ENCODE results near the gene RECQL5.
"Not testable (repeated sequence)": the region's sequence is repeated elsewhere in the genome, so short reads cannot be mapped to it uniquely, and the experiment has no call there.

RECQL5 gene

GRCh38 chr17:75596320-75597087 lies 70.5 kb downstream of the RECQL5 start:
- DNase-seq (ENCODE audit: insufficient read length, low spot score) (no peak), FAIRE-seq (no peak)

- FAIRE-seq, result no peak
- DNase-seq (ENCODE audit: insufficient read length, low spot score), result no peak
These were observed 71.0 kb downstream of the RECQL5 start for GRCh38 chr17:75595920-75596313.

DNA sequence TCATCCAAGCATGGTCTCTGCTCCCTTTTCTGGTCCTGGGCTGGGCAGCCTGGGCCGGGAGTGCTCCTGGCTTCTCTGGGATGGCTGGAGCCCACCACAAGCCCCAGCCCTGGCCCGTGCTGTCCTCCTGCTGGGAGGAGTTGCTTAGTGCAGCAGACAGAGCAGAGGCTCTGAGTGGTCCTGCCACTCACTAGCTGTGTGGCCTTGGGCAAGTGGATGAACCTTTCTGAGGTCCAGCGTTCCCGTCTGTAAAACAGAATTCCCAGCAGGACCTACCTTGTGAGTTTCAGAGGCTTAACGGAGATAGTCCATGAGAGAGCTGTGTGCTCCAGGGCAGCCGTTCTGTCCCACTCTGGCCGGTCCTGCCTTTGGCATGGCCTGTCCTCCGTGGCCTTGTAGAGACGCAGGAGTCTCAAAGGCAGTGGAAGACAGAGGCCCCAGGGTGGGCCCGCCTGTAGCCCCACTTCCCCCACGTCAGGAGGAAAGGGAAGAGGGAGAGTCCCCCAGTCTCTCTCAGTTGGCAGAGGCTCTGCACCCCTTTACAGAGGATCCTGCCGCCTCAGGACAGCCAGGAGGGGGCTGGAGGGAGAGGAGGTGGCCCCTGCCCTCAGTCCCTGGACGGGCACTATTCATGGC lies 71.6 kb downstream of the RECQL5 start:
- DNase-seq (ENCODE audit: insufficient read length, low spot score), result no peak
- FAIRE-seq, result no peak

DNA sequence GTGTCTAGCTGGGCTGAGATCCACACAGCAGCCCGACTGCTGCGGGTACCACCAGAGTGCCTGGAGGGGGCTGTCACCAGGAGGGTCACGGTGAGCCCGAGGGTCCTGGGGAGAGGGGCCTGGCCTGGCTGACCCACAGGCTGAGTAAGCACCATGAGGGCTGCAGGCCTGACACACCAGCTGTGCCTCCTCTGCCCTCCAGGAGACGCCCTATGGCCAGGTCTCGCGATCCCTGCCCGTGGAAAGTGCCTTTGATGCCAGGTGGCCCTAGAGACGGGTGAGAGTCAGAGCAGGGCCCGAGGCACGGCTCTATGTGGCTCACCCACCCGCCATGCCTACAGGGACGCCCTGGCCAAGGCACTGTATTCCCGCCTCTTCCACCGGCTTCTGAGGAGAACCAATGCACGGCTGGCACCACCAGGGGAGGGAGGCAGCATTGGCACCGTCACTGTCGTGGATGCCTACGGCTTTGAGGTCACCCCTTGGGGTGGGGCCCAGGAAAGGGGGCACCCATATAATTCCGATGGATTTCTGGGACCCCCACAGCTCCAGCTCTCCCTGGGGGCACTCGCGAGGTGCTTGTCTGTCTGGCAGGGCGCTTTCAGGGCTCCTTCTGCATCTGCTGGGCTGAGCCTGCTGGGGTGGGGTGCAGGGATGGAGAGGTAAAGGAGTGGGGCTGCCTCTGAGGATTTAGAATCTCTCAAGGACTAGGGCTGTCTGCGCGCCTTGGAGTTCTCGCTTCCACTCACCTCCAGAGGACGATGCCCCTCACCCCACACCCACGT lies 72.3 kb downstream of the RECQL5 start:
- FAIRE-seq, result no peak

DNA sequence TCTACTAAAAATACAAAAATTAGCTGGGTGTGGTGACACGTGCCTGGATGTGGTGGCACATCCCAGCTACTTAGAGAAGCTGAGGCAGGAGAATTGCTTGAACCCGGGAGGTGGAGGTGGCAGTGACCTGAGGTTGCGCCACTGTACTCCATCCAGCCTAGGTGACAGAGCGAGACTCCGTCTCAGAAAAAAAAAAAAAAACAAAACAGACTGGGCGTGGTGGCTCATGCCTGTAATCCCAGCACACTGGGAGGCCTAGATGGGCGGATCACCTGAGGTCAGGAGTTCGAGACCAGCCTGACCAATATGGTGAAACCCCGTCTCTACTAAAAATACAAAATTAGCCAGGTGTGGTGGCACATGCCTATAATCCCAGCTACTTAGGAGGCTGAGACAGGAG lies 73.5 kb downstream of the RECQL5 start:
- not testable (repeated sequence) for FAIRE-seq

More for the DNA sequence above, 72.3 kb downstream of the RECQL5 start:
- DNase-seq (ENCODE audit: insufficient read length, low spot score), result no peak

DNA sequence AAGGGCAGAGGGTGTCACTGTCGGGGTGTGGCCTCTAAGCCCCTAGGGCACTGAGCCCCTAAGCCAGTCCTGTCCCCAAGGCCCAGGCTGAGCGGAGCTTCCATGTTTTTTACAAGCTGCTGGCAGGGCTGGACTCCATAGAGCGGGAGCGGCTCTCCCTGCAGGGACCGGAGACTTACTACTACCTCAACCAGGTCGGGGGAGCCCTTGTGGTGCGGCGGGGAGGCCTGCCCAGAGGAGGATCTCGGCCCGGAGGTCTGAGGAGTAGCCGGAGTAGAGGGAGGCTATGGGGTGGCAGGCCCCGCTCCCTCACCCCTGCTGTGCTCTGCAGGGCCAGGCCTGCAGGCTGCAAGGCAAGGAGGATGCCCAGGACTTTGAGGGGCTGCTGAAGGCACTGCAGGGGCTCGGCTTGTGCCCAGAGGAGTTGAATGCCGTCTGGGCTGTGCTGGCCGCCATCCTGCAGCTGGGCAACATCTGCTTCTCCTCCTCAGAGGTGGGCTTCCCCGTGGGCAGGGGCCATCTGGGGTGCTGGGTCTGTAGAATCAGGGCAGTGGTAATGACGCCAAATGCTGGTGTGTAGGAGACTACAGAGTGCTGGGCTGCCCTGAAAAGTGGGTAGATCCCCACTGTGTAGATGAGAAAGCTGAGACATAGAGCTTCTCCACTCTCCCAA lies 74.5 kb downstream of the RECQL5 start:
- no peak for FAIRE-seq
- DNase-seq (ENCODE audit: insufficient read length, low spot score), result no peak

More for the DNA sequence above, 73.5 kb downstream of the RECQL5 start:
- DNase-seq (ENCODE audit: insufficient read length, low spot score), result not testable (repeated sequence)

DNA sequence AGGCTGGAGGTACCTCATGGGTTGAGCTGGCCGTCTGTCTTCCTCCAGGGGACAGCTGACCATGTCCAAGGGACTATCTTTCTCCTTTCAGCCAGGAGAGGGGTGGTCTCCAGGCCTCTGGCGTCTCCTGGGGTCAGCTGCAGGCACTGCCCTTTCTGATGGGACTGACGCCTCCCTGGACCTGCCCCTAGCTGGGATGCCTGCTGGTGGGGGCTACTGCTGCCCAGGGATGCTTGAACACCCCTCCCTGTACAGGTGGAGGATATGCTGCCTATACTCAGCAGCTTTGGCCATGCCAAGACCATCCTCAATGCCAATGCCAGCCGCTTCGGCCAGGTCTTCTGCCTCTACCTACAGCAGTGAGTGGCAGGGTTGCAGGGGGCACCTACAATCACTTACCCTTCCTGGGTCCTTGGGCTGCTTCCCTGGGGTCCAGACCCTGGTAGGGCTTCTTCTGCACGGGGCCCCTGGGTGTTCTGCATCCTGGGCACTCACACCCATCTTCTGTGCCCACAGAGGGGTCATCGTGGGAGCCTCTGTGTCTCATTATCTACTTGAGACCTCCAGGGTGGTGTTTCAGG lies 75.1 kb downstream of the RECQL5 start:
- DNase-seq (ENCODE audit: insufficient read length, low spot score) (no peak), FAIRE-seq (no peak)

DNA sequence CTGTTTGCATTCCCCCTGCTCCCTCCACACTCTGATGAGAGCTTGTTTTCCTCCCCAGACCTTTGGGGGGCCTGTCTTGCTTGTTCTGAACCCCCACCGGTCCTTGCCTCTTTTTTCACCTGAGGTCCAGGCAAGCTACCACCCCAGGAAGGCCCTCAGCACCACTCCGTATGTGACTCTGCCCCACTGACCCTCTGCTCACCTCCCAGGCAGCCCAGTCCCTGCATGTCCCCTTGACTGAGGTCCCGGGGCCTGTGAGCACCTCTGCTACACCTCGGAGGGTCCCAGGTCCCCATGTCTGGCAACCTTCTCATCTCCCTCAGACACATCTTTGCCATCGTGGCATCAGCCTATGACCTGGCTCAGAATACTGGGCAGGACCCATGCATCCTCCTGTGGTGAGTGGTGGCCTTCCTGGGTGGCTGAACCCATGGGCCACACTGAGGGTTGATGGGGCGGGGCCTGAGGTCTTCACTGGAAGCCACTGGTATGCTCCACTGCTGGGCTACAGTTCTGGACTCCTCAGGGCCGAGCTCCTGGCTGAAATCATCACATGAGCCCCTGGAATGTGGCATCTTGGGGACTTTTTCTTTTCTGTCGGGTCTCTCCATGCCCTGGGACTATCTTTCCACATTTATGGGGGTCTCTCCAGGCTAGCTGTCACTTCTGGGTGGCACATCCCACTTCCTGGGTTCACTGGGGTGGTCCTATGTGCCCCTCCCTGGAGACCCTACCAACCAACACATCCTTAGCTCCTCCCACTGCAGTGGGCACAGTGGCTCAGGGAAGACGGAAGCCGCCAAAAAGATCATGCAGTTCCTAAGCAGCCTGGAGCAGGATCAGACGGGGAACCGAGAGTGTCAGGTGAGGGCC lies 75.9 kb downstream of the RECQL5 start:
- DNase-seq (ENCODE audit: insufficient read length, low spot score), result no peak
- FAIRE-seq, result peak; percentile 33

GRCh38 chr17:75590314-75590761 lies 76.6 kb downstream of the RECQL5 start:
- FAIRE-seq (no peak), DNase-seq (ENCODE audit: insufficient read length, low spot score) (no peak)

DNA sequence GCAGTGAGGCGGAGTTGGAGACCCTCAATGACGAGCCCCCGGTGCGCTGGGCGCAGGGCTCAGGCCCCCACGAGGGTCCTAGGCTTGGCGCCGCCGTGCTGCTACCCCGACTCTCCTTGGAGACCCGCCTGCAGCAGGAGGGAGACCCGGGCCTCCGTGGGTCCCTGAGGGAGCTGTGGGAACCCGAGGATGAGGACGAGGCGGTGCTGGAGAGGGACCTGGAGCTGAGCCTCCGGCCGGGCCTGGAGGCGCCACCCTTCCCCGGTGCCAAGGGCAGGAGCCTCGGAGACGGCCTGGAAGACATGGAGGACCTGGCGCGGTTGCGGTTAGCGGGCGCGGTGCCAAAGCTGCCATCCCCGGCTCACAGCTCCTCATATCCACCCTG lies 77.0 kb downstream of the RECQL5 start:
- DNase-seq (ENCODE audit: insufficient read length, low spot score), result no peak
- FAIRE-seq, result no peak

DNA sequence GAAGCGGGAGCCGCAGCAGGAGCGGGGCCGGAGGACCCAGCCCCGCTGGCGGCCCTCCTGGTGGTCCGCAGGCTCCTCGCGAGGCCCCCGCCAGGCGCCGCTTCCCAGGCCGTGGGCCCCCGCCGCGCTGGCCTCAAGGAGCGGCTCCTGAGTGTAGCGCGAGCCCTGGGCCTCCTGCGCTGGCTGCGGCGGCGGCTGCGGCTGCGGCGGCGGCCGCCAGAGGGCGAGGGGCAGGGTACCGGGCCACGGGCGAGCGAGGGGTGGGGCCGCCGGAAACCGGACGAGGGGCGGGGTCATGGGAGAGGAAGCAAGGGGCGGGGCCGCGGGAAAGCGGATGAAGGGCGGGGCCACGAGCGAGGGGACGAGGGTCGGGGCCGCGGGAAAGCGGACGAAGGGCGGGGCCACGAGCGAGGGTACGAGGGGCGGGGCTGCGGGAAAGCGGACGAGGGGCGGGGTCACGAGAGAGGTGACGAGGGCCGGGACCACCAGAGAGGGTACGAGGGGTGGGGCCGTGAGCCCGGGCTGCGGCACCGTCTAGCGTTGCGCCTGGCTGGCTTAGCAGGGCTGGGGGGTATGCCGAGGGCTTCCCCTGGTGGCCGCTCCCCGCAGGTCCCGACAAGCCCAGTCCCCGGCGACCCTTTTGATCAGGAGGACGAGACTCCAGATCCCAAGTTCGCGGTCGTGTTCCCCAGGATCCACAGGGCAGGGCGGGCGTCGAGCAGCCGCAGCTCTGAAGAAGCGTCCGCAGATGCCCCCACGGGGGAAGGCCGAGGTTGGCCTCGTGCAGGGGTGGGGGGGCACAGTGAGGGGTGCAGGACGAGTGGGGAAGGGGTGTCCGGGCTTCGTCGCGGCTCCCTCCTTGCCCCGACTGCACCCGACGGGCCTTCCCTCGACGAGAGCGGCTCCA lies 77.7 kb downstream of the RECQL5 start:
- FAIRE-seq (peak; percentile 98), DNase-seq (ENCODE audit: insufficient read length, low spot score) (peak; percentile 98)

- FAIRE-seq (no peak), DNase-seq (ENCODE audit: insufficient read length, low spot score) (no peak)
These were observed 78.3 kb downstream of the RECQL5 start for GRCh38 chr17:75588596-75589011.

GRCh38 chr17:75587675-75588595 lies 79.0 kb downstream of the RECQL5 start, which contains the start of gene MYO15B:
Gene MYO15B (plus strand): TSS chr17:75587800. CDS start chr17:75588058, 258 bp downstream.
- DNase-seq (ENCODE audit: insufficient read length, low spot score), result no peak
- FAIRE-seq, result no peak

GRCh38 chr17:75584849-75585175 lies 82.1 kb downstream of the RECQL5 start:
- no peak for DNase-seq (ENCODE audit: insufficient read length, low spot score)

DNA sequence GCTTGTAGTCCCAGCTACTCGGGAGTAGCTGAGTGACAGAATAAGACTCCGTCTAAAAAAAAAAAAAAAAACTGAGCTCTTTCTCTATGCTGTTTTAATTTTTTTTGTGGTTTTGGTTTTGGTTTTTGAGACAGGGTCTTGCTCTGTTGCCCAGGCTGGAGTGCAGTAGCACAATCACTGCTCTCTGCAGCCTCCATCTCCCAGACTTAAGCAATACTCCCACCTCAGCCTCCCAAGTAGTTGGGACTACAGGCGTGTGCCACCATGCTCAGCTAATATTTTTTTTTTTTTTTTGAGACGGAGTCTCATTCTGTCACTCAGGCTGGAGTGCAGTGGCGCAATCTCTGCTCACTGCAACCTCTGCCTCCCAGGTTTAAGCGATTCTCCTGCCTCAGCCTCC lies 83.8 kb downstream of the RECQL5 start:
- FAIRE-seq; DNase-seq (ENCODE audit: insufficient read length, low spot score): not testable (repeated sequence)

More at GRCh38 chr17:75584849-75585175, 82.1 kb downstream of the RECQL5 start:
- FAIRE-seq, result no peak

GRCh38 chr17:75581121-75581725 lies 85.7 kb downstream of the RECQL5 start:
- FAIRE-seq; DNase-seq (ENCODE audit: insufficient read length, low spot score): not testable (repeated sequence)

Measured in HTR-8/SVneo (cell line).